ENCODE results near the gene STX18. TPM values are rescaled to one million over a fixed set of nuclear protein-coding genes. Genes with fewer than 3 reads are reported as not detected.
A peak's percentile ranks its signal among the peaks of the same experiment; 100 is the strongest.

Gene STX18
- total RNA-seq, 1 experiment from 2014 or later: 18.5 TPM

DNA sequence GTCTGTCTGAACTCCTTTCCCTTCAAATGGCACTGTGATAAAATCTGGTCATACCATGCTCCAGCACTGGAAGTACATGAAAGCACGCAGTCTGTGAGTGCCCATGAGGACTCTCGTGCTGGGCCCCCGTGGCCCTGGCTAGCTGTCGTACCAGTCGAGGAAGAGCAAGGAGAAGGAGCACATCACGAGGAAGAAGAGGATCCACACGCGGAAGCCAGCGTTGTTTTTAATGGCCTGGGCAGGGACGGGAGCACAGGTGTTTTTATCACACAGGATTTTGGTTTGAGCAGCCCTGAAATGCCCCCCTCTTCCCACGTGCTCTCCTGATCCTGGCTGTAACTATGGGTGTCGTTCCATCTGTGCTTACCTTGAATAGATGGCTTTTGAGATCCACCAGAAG, 122.0 kb downstream of the STX18 start:
- POLR2A ChIA-PET: no interaction called here
- Histone ChIP-seq H4K20me1 (ENCODE audit: insufficient read depth) (no peaks in the 10 kb centered on the region), H3K9me3 (ENCODE audit: control insufficient read depth in 1 of 2, insufficient read depth in 1 of 2, low read depth in 1 of 2, low read length in 2 of 2) (no peaks in the 10 kb centered on the region), H3K4me2 (ENCODE audit: low read length) (no peak overlapping the region), H2AFZ (ENCODE audit: low read depth, low read length, poor library complexity, severe bottlenecking) (no peak overlapping the region), H3K79me2 (ENCODE audit: insufficient read depth, low read length) (no peaks in the 10 kb centered on the region), H3K27ac (ENCODE audit: low read depth, low read length) (no peak overlapping the region), H3K9ac (ENCODE audit: low read length) (no peak overlapping the region), H3K27me3 (ENCODE audit: insufficient read depth, low read length) (no peaks in the 10 kb centered on the region), H3K4me1 (ENCODE audit: control insufficient read depth in 1 of 2, insufficient read depth in 2 of 2, low read length in 2 of 2) (no peaks in the 10 kb centered on the region), H3K4me3 (replicated peaks in 1 of 2; ENCODE audit: low read depth in 1 of 2, low read length in 2 of 2) (no peak overlapping the region), H3K9me2 (ENCODE audit: insufficient read depth) (no peaks in the 10 kb centered on the region), H3K36me3 (ENCODE audit: control insufficient read depth in 1 of 2, insufficient read depth in 2 of 2, low read length in 2 of 2) (peaks cover 6 to 8% of the 10 kb centered on the region in 2 experiments; a peak in 1 of 4 replicates)
- intact Hi-C loops (cut with micrococcal nuclease): no loop called here
- no peak for DNase-seq (ENCODE audit: low read depth, low spot score)
- no peak for ATAC-seq
- CTCF ChIA-PET: no interaction called here
- TF ChIP-seq, protein P1, sequence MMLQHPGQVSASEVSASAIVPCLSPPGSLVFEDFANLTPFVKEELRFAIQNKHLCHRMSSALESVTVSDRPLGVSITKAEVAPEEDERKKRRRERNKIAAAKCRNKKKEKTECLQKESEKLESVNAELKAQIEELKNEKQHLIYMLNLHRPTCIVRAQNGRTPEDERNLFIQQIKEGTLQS (IDR thresholded peaks at IDR 0.05): no peak
- TF ChIP-seq ZNF274 (IDR thresholded peaks at IDR 0.05; ENCODE audit: low read depth, low read length) (no peak), SRF (IDR thresholded peaks at IDR 0.05; ENCODE audit: low read depth) (no peak)
- BruUV-seq (replicated peaks): no TSS peak
- RAD21 ChIA-PET (ENCODE audit: low non-redundant PET in 1 of 2, low total read pairs in 2 of 2, uncharacterized antibody in 2 of 2, unreplicated experiment in 2 of 2): no interaction called here

DNA sequence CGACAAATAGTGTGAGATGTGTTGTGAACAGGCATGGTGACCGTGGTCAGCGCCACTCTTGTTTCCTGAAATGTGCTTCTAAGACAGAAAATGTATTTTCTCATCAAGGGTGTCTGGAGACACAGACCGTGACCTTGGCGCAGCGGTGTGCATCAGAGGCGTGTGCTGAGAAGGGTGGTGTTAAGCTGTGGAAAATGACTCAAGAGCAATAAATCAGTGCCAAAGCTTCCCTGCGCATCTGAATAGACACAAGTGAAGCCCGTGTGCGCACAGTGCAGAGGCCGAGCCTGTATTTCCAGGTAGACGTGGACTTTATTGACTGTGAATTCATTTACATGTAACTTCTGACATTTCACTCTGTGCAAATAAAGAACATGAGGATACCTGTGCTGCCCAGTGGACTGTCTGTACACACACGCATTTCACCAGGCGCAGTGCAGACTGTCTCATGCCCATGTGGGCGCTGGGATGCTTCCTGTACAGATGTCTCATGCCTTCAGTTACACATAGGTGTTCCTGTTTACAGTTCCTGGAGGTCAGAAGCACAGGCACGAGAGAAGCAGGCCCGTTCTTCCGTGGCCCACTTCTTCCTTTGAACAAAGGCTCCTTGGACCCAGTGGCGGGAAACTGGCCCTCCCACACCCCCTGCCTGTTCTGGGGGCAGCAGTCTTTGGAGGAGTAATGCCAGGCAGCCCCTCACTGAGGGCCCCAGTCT, 123.0 kb downstream of the STX18 start:
- no TSS peak for BruUV-seq (replicated peaks)
- Histone ChIP-seq H3K9me2 (ENCODE audit: insufficient read depth) (no peaks in the 10 kb centered on the region), H3K36me3 (ENCODE audit: control insufficient read depth in 1 of 2, insufficient read depth in 2 of 2, low read length in 2 of 2) (peaks cover 6 to 8% of the 10 kb centered on the region in 2 experiments; a peak in 1 of 4 replicates), H3K27me3 (ENCODE audit: insufficient read depth, low read length) (no peaks in the 10 kb centered on the region), H3K4me1 (ENCODE audit: control insufficient read depth in 1 of 2, insufficient read depth in 2 of 2, low read length in 2 of 2) (no peaks in the 10 kb centered on the region), H3K9me3 (ENCODE audit: control insufficient read depth in 1 of 2, insufficient read depth in 1 of 2, low read depth in 1 of 2, low read length in 2 of 2) (no peaks in the 10 kb centered on the region), H3K27ac (ENCODE audit: low read depth, low read length) (no peak overlapping the region), H3K4me3 (replicated peaks in 1 of 2; ENCODE audit: low read depth in 1 of 2, low read length in 2 of 2) (no peak overlapping the region), H3K4me2 (ENCODE audit: low read length) (no peak overlapping the region), H2AFZ (ENCODE audit: low read depth, low read length, poor library complexity, severe bottlenecking) (no peak overlapping the region), H4K20me1 (ENCODE audit: insufficient read depth) (no peaks in the 10 kb centered on the region), H3K79me2 (ENCODE audit: insufficient read depth, low read length) (no peaks in the 10 kb centered on the region), H3K9ac (ENCODE audit: low read length) (no peak overlapping the region)
- ATAC-seq (no peak), DNase-seq (ENCODE audit: low read depth, low spot score) (no peak)
- ChIA-PET CTCF (no interaction called here), RAD21 (ENCODE audit: low non-redundant PET in 1 of 2, low total read pairs in 2 of 2, uncharacterized antibody in 2 of 2, unreplicated experiment in 2 of 2) (no interaction called here), POLR2A (no interaction called here)
- no peak for TF ChIP-seq EZH2 (IDR thresholded peaks at IDR 0.05)
- peak; percentile 32 for TF ChIP-seq TCF7L2 (IDR thresholded peaks at IDR 0.05; ENCODE audit: borderline replicate concordance, extremely low read depth, insufficient read depth, insufficient read length)
- intact Hi-C loops (cut with micrococcal nuclease): no loop called here
